SU-DHL-6 (cell line): ENCODE results near the gene CTXN3.

Source experiments
- H2AFZ ChIP-seq: fragments of 200-600 bp; sonication (generic); 2 replicates; pipeline ENCODE4 v1.6.1; 2014; ENCODE audit warnings: low read depth, mild to moderate bottlenecking, moderate library complexity, mixed read lengths, antibody characterized with exemption, low read length; ENCODE audit not compliant: severe bottlenecking
- H3F3A ChIP-seq: fragments of 200-600 bp; shearing (Covaris generic); 2 replicates; pipeline ENCODE4 v1.6.0; 2016; ENCODE audit warnings: antibody characterized with exemption, mild to moderate bottlenecking; ENCODE audit not compliant: insufficient read depth
- H3K27ac ChIP-seq: fragments of 200-600 bp; sonication (generic); 2 replicates; pipeline ENCODE4 v1.5.1; 2016; ENCODE audit warnings: low read depth, mild to moderate bottlenecking, low read length, moderate library complexity, mixed read lengths
- H3K27me3 ChIP-seq: fragments of 200-600 bp; sonication (generic), shearing (Covaris generic); 2 replicates; pipeline ENCODE4 v1.6.0; 2014; ENCODE audit warnings: mild to moderate bottlenecking, low read length
- H3K36me3 ChIP-seq: fragments of 200-600 bp; sonication (generic); 2 replicates; pipeline ENCODE4 v1.6.1; 2014; ENCODE audit warnings: mild to moderate bottlenecking, low read length, mixed read lengths
- H3K4me2 ChIP-seq: fragments of 300-600, 200-600 bp; shearing (Covaris generic), sonication (generic); 2 replicates; pipeline ENCODE4 v1.6.0; 2014; ENCODE audit warnings: low read length, low read depth, mild to moderate bottlenecking; ENCODE audit not compliant: poor library complexity, severe bottlenecking
- H3K4me3 ChIP-seq: fragments of 200-600 bp; sonication (generic); 2 replicates; pipeline ENCODE4 v1.5.1; 2014; ENCODE audit warnings: antibody characterized with exemption, low read length, mild to moderate bottlenecking, mixed read lengths; ENCODE audit not compliant: insufficient read depth, poor library complexity, severe bottlenecking
- H3K79me2 ChIP-seq: fragments of 200-600 bp; sonication (generic); 2 replicates; pipeline ENCODE4 v1.6.1; 2014; ENCODE audit warnings: mild to moderate bottlenecking, low read length, moderate library complexity; ENCODE audit not compliant: insufficient read depth
- H3K9ac ChIP-seq: fragments of 200-600 bp; sonication (generic); 2 replicates; pipeline ENCODE4 v1.7.0; 2014; ENCODE audit warnings: mild to moderate bottlenecking, low read length
- H3K9me2 ChIP-seq: fragments of 200-600 bp; sonication (generic); replicated peaks from 2 replicates; pipeline ENCODE4 v1.6.1; 2014; ENCODE audit warnings: low read length; ENCODE audit not compliant: insufficient read depth
- H3K9me3 ChIP-seq: fragments of 200-600 bp; sonication (generic); 2 replicates; pipeline ENCODE4 v1.6.1; 2014; ENCODE audit warnings: low read length, mixed read lengths; ENCODE audit not compliant: insufficient read depth
- H4K20me1 ChIP-seq: fragments of 200-600 bp; sonication (generic); 2 replicates; pipeline ENCODE4 v1.6.1; 2014; ENCODE audit warnings: low read depth, mild to moderate bottlenecking, antibody characterized with exemption, low read length, moderate library complexity, mixed read lengths
- CTCF ChIP-seq: fragments of 200-600 bp; sonication (generic); IDR thresholded peaks from one replicate; pipeline ENCODE4 v1.5.1; 2017; ENCODE audit warnings: antibody characterized with exemption, mild to moderate bottlenecking, low read length, moderate library complexity; ENCODE audit not compliant: insufficient read depth, poor library complexity, severe bottlenecking
- EZH2phosphoT487 ChIP-seq: fragments of 200-600 bp; sonication (generic), shearing (Covaris generic); conservative IDR thresholded peaks from 2 replicates; pipeline ENCODE4 v1.6.1; 2018; ENCODE audit warnings: mild to moderate bottlenecking, antibody characterized with exemption, low read length, moderate library complexity, mixed read lengths

The CTXN3 gene

DNA sequence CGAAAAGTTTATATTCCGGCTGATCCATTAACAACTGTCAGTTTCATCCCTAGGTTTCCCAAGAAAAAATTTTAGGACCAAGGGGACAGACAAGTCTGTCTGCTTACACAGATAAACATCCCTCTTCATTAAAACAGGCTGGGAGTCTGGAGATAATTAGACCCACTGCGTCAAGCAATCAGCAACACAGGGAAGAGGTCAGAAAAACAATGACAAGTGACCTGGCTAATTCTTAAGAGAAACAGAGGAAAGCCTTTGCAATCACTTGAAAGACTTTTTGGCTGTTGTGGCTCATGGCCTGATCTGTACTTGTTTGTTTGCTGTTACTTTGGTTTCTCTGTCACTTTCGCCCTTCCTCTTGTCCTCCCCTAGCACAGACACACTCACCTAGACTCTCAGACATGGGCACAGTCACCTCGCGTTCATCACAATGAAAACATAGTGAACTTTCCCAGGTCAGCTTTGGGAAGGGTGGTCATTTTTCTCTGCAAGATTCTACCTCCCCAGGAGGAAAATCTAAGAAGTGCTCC is 51.4 kb downstream of the CTXN3 start:
- H3K27ac ChIP-seq, result no peak overlapping the region
- H3K79me2 ChIP-seq, result no peaks in the 10 kb centered on the region
- H3K9me3 ChIP-seq, result no peaks in the 10 kb centered on the region
- H3K4me2 ChIP-seq, result no peak overlapping the region
- H3K4me3 ChIP-seq, result no peak overlapping the region
- no peaks in the 10 kb centered on the region for H4K20me1 ChIP-seq
- no peaks in the 10 kb centered on the region for H3K27me3 ChIP-seq
- H3K9ac ChIP-seq, result no peak overlapping the region
- no peaks in the 10 kb centered on the region for H3K36me3 ChIP-seq
- TF ChIP-seq CTCF (no peak), EZH2phosphoT487 (no peak)
- no peak overlapping the region for H2AFZ ChIP-seq
- H3K9me2 ChIP-seq, result no peaks in the 10 kb centered on the region
- H3F3A ChIP-seq, result no peaks in the 10 kb centered on the region

DNA sequence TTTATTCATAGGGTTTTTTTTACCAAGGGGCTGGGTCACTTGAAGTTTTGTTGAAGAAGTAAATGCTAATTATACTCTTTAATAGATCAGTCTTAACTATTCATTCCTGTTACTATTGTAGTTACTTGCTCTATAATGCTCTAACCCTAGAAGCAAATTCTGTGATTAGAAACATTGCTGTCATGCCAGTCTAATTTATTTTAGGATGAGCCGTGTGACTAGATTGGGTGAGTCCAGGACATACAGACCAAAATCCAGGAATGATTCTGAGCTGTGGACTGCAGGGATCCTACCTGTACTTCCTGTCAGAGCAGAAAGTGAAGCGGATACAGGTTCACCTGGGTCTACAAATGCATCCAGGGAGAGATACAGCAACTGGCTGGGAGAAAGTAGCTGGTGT is 53.6 kb downstream of the CTXN3 start:
- no peak for TF ChIP-seq EZH2phosphoT487
- no peak for TF ChIP-seq CTCF
- H3K9ac ChIP-seq, result no peak overlapping the region
- H3K27me3 ChIP-seq, result no peaks in the 10 kb centered on the region
- H3K27ac ChIP-seq, result no peak overlapping the region
- no peaks in the 10 kb centered on the region for H3F3A ChIP-seq
- no peaks in the 10 kb centered on the region for H3K9me2 ChIP-seq
- no peak overlapping the region for H3K4me2 ChIP-seq
- H2AFZ ChIP-seq, result no peak overlapping the region
- H3K36me3 ChIP-seq, result no peaks in the 10 kb centered on the region
- no peaks in the 10 kb centered on the region for H3K79me2 ChIP-seq
- no peaks in the 10 kb centered on the region for H3K9me3 ChIP-seq
- no peaks in the 10 kb centered on the region for H4K20me1 ChIP-seq
- H3K4me3 ChIP-seq, result no peak overlapping the region

DNA sequence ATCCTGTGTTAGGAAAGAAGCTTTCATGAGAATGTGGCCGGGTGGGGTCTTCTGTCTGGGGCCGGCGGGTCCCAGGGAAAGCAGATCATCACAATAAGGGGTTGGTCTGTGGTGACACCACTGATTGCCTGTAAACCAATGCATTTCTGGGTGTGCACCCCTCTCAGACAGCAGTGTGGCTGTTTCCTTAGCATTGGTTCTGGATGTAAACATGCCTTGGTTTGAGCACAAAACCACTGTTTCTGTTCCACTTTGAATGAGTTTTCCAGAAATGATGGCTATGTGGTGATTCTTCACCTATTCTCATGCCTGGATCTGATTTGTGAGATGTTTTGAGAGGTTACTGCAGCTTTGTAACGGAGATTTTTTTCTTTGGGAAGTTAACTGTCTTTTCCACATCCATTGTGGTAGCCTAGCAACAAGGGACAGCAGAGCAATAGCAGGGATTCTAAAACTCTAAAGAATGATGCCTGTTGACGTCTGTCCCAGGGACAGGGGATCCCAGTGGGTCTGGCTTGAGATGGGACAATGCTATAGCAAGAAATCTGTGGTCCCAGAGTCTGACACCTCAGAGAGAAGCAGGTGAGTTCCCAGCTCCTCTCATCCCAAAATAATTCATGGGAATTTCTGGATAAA is 54.2 kb downstream of the CTXN3 start, which contains the start of gene CCDC192:
Gene CCDC192, plus strand, starts transcription at position 466 of the 636 bp plus-strand sequence. Its CDS starts 55 bp downstream, at position 521.
- no peak within 1 kb of the TSS for H3K4me3 ChIP-seq
- no peak for TF ChIP-seq CTCF
- TF ChIP-seq EZH2phosphoT487, result no peak
- H3K4me2 ChIP-seq, result no peak within 1 kb of the TSS
- no peak within 1 kb of the TSS for H3K27ac ChIP-seq
- H3K9me2 ChIP-seq, result no peaks in the 10 kb centered on the region
- no peak within 1 kb of the TSS for H2AFZ ChIP-seq
- H3K79me2 ChIP-seq, result no peaks in the 10 kb centered on the region
- no peak within 1 kb of the TSS for H3K9ac ChIP-seq
- no peaks in the 10 kb centered on the region for H3K36me3 ChIP-seq
- H3K27me3 ChIP-seq, result no peaks in the 10 kb centered on the region
- H3F3A ChIP-seq, result no peaks in the 10 kb centered on the region
- H4K20me1 ChIP-seq, result no peaks in the 10 kb centered on the region
- H3K9me3 ChIP-seq, result no peaks in the 10 kb centered on the region
